H1 (cell line): ENCODE measurements around the gene SNRK. TPM values are rescaled to one million over a fixed set of nuclear protein-coding genes. Genes with fewer than 3 reads are reported as not detected.

Experiments used
- CTCF ChIA-PET: fragments of 300-600 bp; sonication (Branson Sonifier 250); formaldehyde crosslinking; loops from one replicate; lab custom pipeline; 2021; ENCODE audit not compliant: partially characterized antibody; lab: Charles Lee
- POLR2A ChIA-PET: fragments of 300-600 bp; sonication (Branson Sonifier 250); formaldehyde crosslinking; loops from one replicate; lab custom pipeline; 2021; ENCODE audit warnings: inconsistent platforms; ENCODE audit not compliant: partially characterized antibody; lab: Charles Lee
- DNase-seq, 2 experiments: peaks; one replicate each; pipeline versions ENCODE4 v3.0.0 to v3.0.0-alpha.2; 2010 to 2022; ENCODE audit warnings: low spot score in 2 of 2, low read depth in 1 of 2, mixed read lengths in 1 of 2
- FAIRE-seq: peaks from 2 replicates; lab custom pipeline; 2011; peaks lifted over from hg19 to GRCh38; lab: Jason Lieb, UNC
- H2AFZ ChIP-seq: 2 replicates; pipeline ENCODE4 v1.8.1; 2012; ENCODE audit warnings: low read length, inconsistent platforms
- H2AK5ac ChIP-seq: 2 replicates; pipeline ENCODE4 v1.6.1; 2013; ENCODE audit warnings: low read depth, low read length
- H2BK120ac ChIP-seq: replicated peaks from 2 replicates; pipeline ENCODE3; 2013; ENCODE audit warnings: low read depth, low read length, inconsistent platforms
- H2BK12ac ChIP-seq: 2 replicates; pipeline ENCODE4 v1.6.1; 2013; ENCODE audit warnings: low read depth, low read length
- H2BK15ac ChIP-seq: 2 replicates; pipeline ENCODE4 v1.6.1; 2013; ENCODE audit warnings: low read length
- H2BK20ac ChIP-seq: 2 replicates; pipeline ENCODE4 v1.6.1; 2013; ENCODE audit warnings: low read length
- H2BK5ac ChIP-seq: 2 replicates; pipeline ENCODE4 v1.6.1; 2013; ENCODE audit warnings: low read depth, low read length
- H3K14ac ChIP-seq: 2 replicates; pipeline ENCODE4 v1.6.1; 2013; ENCODE audit warnings: inconsistent platforms; ENCODE audit not compliant: insufficient read length
- H3K18ac ChIP-seq: 2 replicates; pipeline ENCODE4 v1.6.1; 2013; ENCODE audit warnings: low read length; ENCODE audit errors: extremely low read depth
- H3K23ac ChIP-seq: 2 replicates; pipeline ENCODE4 v1.6.1; 2013; ENCODE audit warnings: inconsistent platforms; ENCODE audit not compliant: insufficient read length
- H3K23me2 ChIP-seq: 2 replicates; pipeline ENCODE4 v1.6.1; 2013; ENCODE audit warnings: low read depth, low read length
- H3K27ac ChIP-seq: 2 replicates; pipeline ENCODE4 v1.6.1; 2011; ENCODE audit warnings: low read depth, low read length, inconsistent platforms
- H3K27me3 ChIP-seq, 4 experiments: replicated peaks in 1 of 4; 1 replicate in 1 of 4; 2 replicates in 3 of 4; pipeline versions ENCODE4 v1.6.1 to v1.8.1; 2011 to 2013; ENCODE audit warnings: low read length in 3 of 4, mild to moderate bottlenecking in 3 of 4, inconsistent platforms in 2 of 4, mixed read lengths in 2 of 4, moderate library complexity in 1 of 4; ENCODE audit not compliant: control insufficient read depth in 3 of 4, insufficient read depth in 3 of 4; ENCODE audit errors: extremely low read depth in 1 of 4
- H3K36me3 ChIP-seq, 4 experiments: 2 replicates each; pipeline versions ENCODE4 v1.6.1 to v1.8.1; 2011 to 2013; ENCODE audit warnings: mild to moderate bottlenecking in 4 of 4, low read length in 3 of 4, moderate library complexity in 2 of 4, control low read depth in 1 of 4, inconsistent platforms in 1 of 4; ENCODE audit not compliant: insufficient read depth in 4 of 4, control insufficient read depth in 2 of 4
- H3K4ac ChIP-seq: replicated peaks from 2 replicates; pipeline ENCODE3; 2013; ENCODE audit warnings: low read length, low read depth, mixed read lengths, inconsistent platforms; ENCODE audit not compliant: insufficient read length
- H3K4me1 ChIP-seq, 4 experiments: replicated peaks in 1 of 4; 1 replicate in 1 of 4; 2 replicates in 3 of 4; pipeline versions ENCODE4 v1.6.1 to v1.8.1; 2011 to 2013; ENCODE audit warnings: low read length in 3 of 4, inconsistent platforms in 2 of 4, mixed read lengths in 1 of 4; ENCODE audit not compliant: insufficient read depth in 4 of 4, control insufficient read depth in 3 of 4
- H3K4me2 ChIP-seq, 2 experiments: 2 replicates each; pipeline versions ENCODE4 v1.6.1 to v1.8.1; 2011 to 2013; ENCODE audit warnings: low read depth in 2 of 2, low read length in 2 of 2, control low read depth in 1 of 2, inconsistent platforms in 1 of 2, mild to moderate bottlenecking in 1 of 2; ENCODE audit not compliant: insufficient read depth in 1 of 2
- H3K4me3 ChIP-seq, 4 experiments: fragments of 200-600, 300-600 bp in 1 of 4; sonication (generic), shearing (Covaris generic), sonication (Bioruptor Twin) in 1 of 4; 2 replicates each; pipeline versions ENCODE4 v1.5.1 to v1.8.1; 2011 to 2016; ENCODE audit warnings: low read length in 4 of 4, low read depth in 3 of 4, control low read depth in 2 of 4, inconsistent platforms in 2 of 4, mild to moderate bottlenecking in 2 of 4, mixed read lengths in 1 of 4, moderate library complexity in 1 of 4; ENCODE audit not compliant: insufficient read depth in 2 of 4; ENCODE audit errors: extremely low read depth in 1 of 4
- H3K56ac ChIP-seq: replicated peaks from 2 replicates; pipeline ENCODE3; 2013; ENCODE audit warnings: low read depth, mild to moderate bottlenecking, mixed read lengths, low read length, inconsistent platforms; ENCODE audit not compliant: insufficient read length
- H3K79me1 ChIP-seq: 2 replicates; pipeline ENCODE4 v1.6.1; 2013; ENCODE audit warnings: low read depth, low read length, control low read depth
- H3K79me2 ChIP-seq, 2 experiments: 2 replicates each; pipeline versions ENCODE4 v1.6.1 to v1.8.1; 2012 to 2013; ENCODE audit warnings: low read length in 2 of 2, mild to moderate bottlenecking in 2 of 2, inconsistent platforms in 1 of 2; ENCODE audit not compliant: insufficient read depth in 2 of 2, control insufficient read depth in 1 of 2
- H3K9ac ChIP-seq, 4 experiments: replicated peaks in 1 of 4; 1 replicate in 1 of 4; 2 replicates in 3 of 4; pipeline versions ENCODE4 v1.6.1 to v1.8.1; 2011 to 2013; ENCODE audit warnings: low read depth in 3 of 4, low read length in 3 of 4, control low read depth in 2 of 4, mild to moderate bottlenecking in 2 of 4, moderate library complexity in 2 of 4, inconsistent platforms in 1 of 4; ENCODE audit errors: extremely low read depth in 1 of 4
- H3K9me3 ChIP-seq, 2 experiments: 2 replicates each; pipeline versions ENCODE4 v1.6.1 to v1.8.1; 2012 to 2013; ENCODE audit warnings: mild to moderate bottlenecking in 2 of 2, moderate library complexity in 2 of 2, control low read depth in 1 of 2, inconsistent platforms in 1 of 2, low read depth in 1 of 2, low read length in 1 of 2, mixed read lengths in 1 of 2; ENCODE audit not compliant: insufficient read depth in 2 of 2
- H4K20me1 ChIP-seq, 2 experiments: replicated peaks in 1 of 2; 2 replicates each; pipeline versions ENCODE3 to v1.8.1; 2011 to 2013; ENCODE audit warnings: inconsistent platforms in 2 of 2, low read length in 2 of 2, mild to moderate bottlenecking in 1 of 2; ENCODE audit not compliant: insufficient read depth in 2 of 2, control insufficient read depth in 1 of 2
- H4K5ac ChIP-seq: 2 replicates; pipeline ENCODE4 v1.6.1; 2013; ENCODE audit warnings: low read length, low read depth, mixed read lengths, inconsistent platforms; ENCODE audit not compliant: insufficient read length
- H4K8ac ChIP-seq: 2 replicates; pipeline ENCODE4 v1.8.0; 2013; ENCODE audit warnings: mild to moderate bottlenecking, moderate library complexity, low read length, inconsistent platforms; ENCODE audit not compliant: insufficient read depth; ENCODE audit errors: extremely low read depth
- H4K91ac ChIP-seq: replicated peaks from 2 replicates; pipeline ENCODE3; 2013; ENCODE audit warnings: low read length, mixed read lengths, inconsistent platforms; ENCODE audit not compliant: insufficient read length
- JUN ChIP-seq: IDR thresholded peaks from 2 replicates; pipeline ENCODE4 v1.6.1; 2011; ENCODE audit warnings: low read depth, mild to moderate bottlenecking, improper control_type of control experiment, low read length
- SIRT6 ChIP-seq: IDR thresholded peaks from one replicate; pipeline ENCODE4 v1.7.1; 2012; ENCODE audit warnings: low read length, inconsistent platforms
- SUZ12 ChIP-seq: fragments of 200-600 bp; sonication (generic); IDR thresholded peaks from 2 replicates; pipeline ENCODE4 v1.6.1; 2012; ENCODE audit warnings: mild to moderate bottlenecking, inconsistent platforms, low read length, moderate library complexity, mixed read lengths
- WGBS, 2 experiments: shearing (Covaris generic) in 1 of 2; methylation state at CpG; one replicate each; pipeline versions ENCODE4 v1.1.6 to v1.1.7; 2013 to 2015; ENCODE audit warnings: low lambda C conversion rate in 2 of 2, mixed read lengths in 2 of 2, inconsistent platforms in 1 of 2, low coverage in 1 of 2, missing lambda C conversion rate in 1 of 2; ENCODE audit not compliant: insufficient replicate concordance in 2 of 2, insufficient coverage in 1 of 2, insufficient read length in 1 of 2; ENCODE audit errors: extremely low coverage in 1 of 2, missing lambda C conversion rate in 1 of 2; 5-methylcytosine and 5-hydroxymethylcytosine counted together
- polyA plus RNA-seq, 7 experiments: library from polyadenylated mRNA; depleted of rRNA in 3 of 7; stranded (reverse) in 5 of 7; unstranded in 2 of 7; fragments of >200 nt in 5 of 7; fragments of 200-250 nt in 2 of 7; gene quantifications; 1 replicate in 5 of 7; 2 replicates in 1 of 7; 4 replicates in 1 of 7; pipeline versions ENCODE4 v1.2.1 to v1.2.3, GENCODE V29; 2011 to 2013; ENCODE audit warnings: missing spikeins in 2 of 7, mixed read lengths in 2 of 7
- total RNA-seq: library from RNA; stranded (reverse); fragmentation: NEBNext Ultra II Directional; extraction: Animal tissue kit (Norgen Biotek cat#: 25700); gene quantifications from 2 replicates; pipeline ENCODE4 v1.2.1, GENCODE V29; 2021
- TF ChIP-seq, protein P1 (sequence below): IDR thresholded peaks from 2 replicates; pipeline ENCODE4 v1.6.1; 2012; ENCODE audit warnings: inconsistent platforms

SNRK gene
- total and polyA plus RNA-seq, 2 of the 8 experiments (the other 6 are each of a cell fraction or from before 2014, with no cell fraction given) = 4.4 to 11.7 TPM

DNA sequence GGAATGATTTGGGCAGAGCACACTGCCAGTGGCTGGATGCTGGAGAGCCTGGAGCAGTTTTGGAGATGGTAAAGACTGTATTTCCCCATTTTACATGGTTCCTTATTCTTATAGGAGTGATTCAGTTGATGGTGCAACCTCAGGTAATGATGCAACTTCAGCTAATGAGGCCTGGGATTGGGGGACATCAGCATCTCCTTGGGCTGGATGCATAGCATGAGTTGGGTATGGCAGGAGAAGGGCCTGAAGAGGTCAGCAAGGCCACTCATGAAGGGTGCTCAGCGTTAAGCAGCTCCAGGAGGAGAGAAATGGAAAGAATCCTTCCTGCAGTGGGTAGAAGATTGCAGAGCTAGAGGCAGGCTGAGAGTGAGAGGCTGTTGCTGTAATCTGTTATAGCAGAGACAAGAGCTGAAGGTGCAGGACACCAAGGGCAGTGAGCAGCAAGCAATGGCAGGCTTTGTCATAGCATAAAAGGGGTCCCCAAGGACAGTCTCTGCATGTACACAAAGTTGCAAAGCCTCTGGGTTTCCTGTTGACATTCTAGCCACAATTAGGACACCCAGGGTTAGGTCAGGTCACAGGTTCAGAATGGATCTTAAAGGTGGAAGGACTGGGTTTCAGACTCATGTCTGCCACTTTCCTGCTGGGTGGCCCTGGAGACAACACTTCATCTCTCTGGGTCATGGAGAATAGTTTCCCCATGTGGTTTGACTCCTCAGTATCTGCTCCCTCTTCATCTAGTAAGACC lies 29.5 kb upstream of the SNRK start:
- Histone ChIP-seq H3K9me3 (no peaks in the 10 kb centered on the region), H3K27ac (no peak overlapping the region), H2BK5ac (no peak overlapping the region), H2BK12ac (no peak overlapping the region), H3K79me1 (no peaks in the 10 kb centered on the region), H3K14ac (no peak overlapping the region), H2BK120ac (no peak overlapping the region), H4K5ac (no peak overlapping the region), H2BK15ac (no peak overlapping the region), H3K9ac (no peak overlapping the region), H2AFZ (no peak overlapping the region), H4K20me1 (no peaks in the 10 kb centered on the region), H3K4me3 (no peak overlapping the region), H3K23me2 (no peaks in the 10 kb centered on the region), H3K56ac (no peak overlapping the region), H3K23ac (no peak overlapping the region), H3K79me2 (no peaks in the 10 kb centered on the region), H2BK20ac (no peak overlapping the region), H3K18ac (no peak overlapping the region), H3K4ac (no peak overlapping the region), H3K4me1 (peaks cover 0 to 3% (median 0%) of the 10 kb centered on the region in 4 experiments; a peak in 1 of 7 replicates), H2AK5ac (no peak overlapping the region), H4K91ac (no peak overlapping the region), H3K36me3 (no peaks in the 10 kb centered on the region), H4K8ac (no peak overlapping the region; the same call in 1 of the 2 replicates), H3K27me3 (no peaks in the 10 kb centered on the region; a peak in 1 of 7 replicates), H3K4me2 (no peak overlapping the region)
- ChIA-PET POLR2A (no interaction called here), CTCF (interaction anchor here (0.9 to 1.1 kb wide), 2 partner anchors 12 to 34 kb away, joined by 3 read pairs; no protein-coding TSS in a partner anchor)
- FAIRE-seq (no peak), DNase-seq (no peak)
- no peak for TF ChIP-seq SIRT6
- TF ChIP-seq, protein P1, sequence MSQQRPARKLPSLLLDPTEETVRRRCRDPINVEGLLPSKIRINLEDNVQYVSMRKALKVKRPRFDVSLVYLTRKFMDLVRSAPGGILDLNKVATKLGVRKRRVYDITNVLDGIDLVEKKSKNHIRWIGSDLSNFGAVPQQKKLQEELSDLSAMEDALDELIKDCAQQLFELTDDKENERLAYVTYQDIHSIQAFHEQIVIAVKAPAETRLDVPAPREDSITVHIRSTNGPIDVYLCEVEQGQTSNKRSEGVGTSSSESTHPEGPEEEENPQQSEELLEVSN = no peak
- TF ChIP-seq SUZ12 = no peak
- TF ChIP-seq JUN = no peak
- WGBS, 2 experiments = 94% methylated on average over 1 of the region's 1 CpG; no CpG with 5 or more reads in 1 of the 2 experiments
